ENCODE data around the gene EED.
"Not testable (repeated sequence)": the region's sequence is repeated elsewhere in the genome, so short reads cannot be mapped to it uniquely, and the experiment has no call there.

Gene EED

DNA sequence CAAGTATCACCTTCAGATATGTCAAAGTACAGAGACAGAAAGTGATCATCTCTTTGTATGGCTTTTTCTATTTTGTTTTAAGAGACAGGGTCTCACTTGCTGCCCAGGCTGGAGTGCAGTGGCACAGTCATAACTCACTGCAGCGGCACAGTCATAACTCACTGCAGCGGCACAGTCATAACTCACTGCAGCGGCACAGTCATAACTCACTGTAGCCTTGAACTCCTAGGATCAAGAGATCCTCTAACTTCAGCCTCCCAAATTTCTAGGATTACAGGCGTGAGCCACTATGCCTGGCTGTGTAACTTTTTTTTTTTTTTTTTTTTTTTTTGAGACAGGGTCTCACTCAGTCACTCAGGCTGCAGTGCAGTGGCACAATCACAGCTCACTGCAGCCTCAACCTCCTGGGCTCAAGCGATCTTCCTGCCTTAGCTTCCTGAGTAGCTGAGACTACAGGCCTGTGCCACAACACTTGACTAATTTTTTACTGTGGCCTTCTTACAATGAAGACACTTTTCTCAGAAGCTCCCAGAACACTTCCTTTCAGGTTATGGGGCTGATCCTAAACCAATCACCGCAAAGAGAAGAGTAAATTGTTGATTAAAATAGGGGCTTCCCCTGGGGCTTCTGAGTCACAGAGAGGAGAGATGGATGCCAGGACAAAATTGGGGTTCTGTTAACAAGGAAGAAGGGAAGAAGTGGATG lies 48.5 kb downstream of the EED start:
- no peak for DNase-seq (ENCODE audit: low read depth)

DNA sequence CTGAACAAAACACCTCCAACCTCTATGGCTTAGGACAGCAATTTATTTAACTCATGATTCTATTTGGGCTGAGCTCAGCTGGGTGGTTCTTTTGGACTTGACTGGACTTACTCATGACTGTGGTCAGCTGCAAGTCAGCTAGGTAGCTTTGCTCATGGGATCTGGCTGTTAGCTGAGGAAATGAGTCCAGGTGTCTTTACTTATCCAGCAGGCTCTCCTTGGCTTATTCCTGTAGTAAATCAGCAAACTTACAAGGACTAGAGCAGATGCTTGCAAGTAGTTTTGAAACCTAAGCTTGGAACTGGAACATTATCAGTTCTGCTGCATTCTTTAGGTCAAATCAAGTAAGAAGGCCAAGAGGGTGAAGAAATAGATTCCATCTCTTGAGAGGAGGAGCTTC lies 49.5 kb downstream of the EED start:
- DNase-seq (ENCODE audit: low read depth) = no peak

DNA sequence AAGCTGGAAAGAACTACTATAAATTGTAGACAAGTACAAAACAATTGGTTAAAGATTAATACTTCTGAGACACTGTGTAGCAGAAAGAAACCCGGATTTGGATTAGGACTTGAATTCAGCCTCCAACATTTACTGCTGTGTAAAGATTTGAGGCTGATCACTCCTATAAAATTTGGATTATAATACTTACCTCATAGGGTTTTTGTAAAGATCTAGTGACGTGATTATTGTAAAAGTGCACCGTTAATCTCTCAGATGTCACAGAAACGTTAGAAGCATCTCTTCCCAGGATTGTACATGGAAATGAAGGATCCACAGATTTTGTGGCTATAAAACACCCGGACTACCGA lies 57.2 kb downstream of the EED start:
- DNase-seq (ENCODE audit: low read depth) = no peak

DNA sequence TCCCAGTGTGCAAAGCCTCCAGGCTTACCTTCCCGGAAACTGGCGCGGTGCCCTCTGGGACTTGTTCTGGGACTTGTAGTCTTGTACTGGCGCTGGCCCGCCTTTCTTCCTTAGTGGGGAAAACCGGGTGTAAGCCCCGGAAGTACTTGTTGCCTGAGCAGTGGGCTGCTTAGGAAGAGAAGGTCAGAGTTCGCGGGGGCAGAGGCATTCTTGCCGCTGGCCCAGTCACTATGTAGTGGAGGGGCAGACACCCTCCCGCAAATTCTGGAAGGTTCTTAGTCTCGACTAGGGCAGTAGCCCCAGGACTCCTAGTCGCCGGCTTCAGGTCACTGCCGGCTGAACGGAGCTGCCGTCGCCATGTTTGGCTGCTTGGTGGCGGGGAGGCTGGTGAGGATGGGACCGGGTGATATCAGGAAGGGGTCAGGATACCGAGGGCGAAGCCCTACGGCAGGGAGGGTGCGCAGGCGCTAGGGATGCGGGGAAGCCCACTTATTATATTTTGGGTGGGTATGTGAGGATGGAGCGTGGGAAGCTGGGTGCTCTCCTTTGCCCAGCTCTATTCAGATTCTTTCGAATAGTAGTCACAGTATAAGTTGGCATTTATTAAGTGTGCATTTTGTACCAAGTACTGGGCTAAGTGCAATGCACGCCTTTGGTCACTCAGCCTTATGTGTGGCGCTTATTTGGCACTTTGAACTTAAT lies 57.7 kb downstream of the EED start, which contains the start of gene HIKESHI:
Gene HIKESHI, plus strand, starts transcription at position 149 of the 702 bp plus-strand sequence. Its CDS starts 209 bp downstream, at position 358.
- DNase-seq (ENCODE audit: low read depth) = peak; percentile 99

DNA sequence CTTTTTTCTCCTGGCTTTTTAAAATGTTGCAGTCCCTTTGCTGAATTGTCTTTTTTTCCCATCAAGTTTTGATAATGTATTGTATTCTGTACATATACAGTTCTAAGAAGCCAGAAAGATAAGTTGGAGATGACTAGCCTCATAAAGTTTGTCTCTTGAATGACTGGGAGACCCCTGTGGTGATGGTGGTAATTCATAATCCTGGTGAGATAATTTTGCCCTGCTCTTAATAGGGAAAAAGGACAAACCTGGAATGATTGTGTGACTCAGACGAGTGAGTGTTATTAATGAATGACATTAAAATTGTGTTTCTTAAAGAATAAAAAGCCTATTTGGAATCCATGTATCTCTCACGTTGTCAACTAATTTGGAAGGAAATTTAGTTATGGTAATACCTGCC lies 58.7 kb downstream of the EED start:
- no peak for DNase-seq (ENCODE audit: low read depth)

DNA sequence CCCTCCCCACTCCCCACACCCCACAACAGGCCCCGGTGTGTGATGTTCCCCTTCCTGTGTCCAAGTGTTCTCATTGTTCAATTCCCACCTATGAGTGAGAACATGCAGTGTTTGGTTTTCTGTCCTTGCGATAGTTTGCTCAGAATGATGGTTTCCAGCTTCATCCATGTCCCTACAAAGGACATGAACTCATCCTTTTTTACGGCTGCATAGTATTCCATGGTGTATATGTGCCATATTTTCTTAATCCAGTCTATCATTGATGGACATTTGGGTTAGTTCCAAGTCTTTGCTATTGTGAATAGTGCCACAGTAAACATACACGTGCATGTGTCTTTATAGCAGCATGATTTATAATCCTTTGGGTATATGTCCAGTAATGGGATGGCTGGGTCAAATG lies 64.2 kb downstream of the EED start:
- DNase-seq (ENCODE audit: low read depth) = not testable (repeated sequence)

DNA sequence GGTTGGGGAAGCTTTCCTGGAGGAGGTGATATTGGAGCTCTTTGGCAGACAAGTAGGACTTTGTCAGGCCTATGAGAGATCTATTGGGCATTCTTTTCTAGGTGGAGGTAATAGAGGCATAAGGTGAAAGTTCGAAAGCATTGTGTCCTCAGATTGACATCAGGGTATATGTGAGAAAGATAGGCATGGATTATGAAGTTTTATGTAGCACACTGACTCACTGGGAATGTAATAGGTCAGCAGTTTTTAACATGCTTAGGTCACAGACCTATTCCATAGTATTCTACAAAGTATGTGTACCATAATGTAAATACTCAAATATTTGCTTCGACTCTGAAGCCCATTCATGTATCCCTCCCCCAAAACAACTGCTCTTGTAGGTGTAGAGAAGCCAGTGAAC lies 69.2 kb downstream of the EED start:
- DNase-seq (ENCODE audit: low read depth) = no peak

DNA sequence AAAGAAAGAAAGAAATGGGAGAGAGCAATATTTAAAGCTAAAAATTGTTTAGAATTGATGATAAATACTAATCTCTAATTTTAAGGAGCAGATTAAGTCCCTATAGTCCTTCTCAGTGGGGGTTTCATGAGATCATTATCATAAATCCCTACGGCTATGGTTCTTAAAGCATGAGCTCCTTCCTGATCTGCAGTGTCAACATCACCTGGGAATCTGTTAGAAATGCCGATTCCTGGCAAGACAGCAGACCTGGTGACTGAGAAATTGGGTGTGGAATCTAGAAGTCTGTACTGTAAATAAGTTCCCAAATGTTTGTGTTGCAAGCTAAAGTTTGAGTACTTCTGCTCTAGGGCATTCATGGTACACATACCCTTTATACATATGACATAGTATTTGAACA lies 70.1 kb downstream of the EED start:
- no peak for DNase-seq (ENCODE audit: low read depth)
